CD4-positive, alpha-beta T cell (primary cell): Measurements from ENCODE around the gene WWOX. TPM values are rescaled to one million over a fixed set of nuclear protein-coding genes. Genes with fewer than 3 reads are reported as not detected.

Experiments
- ATAC-seq: fragments of 200-7000 bp; cut with Tn5 transposase; one replicate; pipeline ENCODE4 v1.10.0; 2022; ENCODE audit warnings: mild to moderate bottlenecking; ENCODE audit not compliant: poor library complexity
- CTCF ChIA-PET: fragments of 350-600 bp; sonication (Branson Sonifier 250); formaldehyde crosslinking; loops from one replicate; lab custom pipeline; 2021; ENCODE audit warnings: antibody characterized with exemption, inconsistent platforms; lab: Charles Lee
- POLR2A ChIA-PET: fragments of 350-600 bp; sonication (Branson Sonifier 250); formaldehyde crosslinking; loops from one replicate; lab custom pipeline; 2021; ENCODE audit warnings: antibody characterized with exemption, inconsistent platforms; lab: Charles Lee
- DNase-seq, 14 experiments: peaks; one replicate each; pipeline ENCODE4 v3.0.0-alpha.2; 2013 to 2020; ENCODE audit warnings: mixed read lengths in 2 of 14
- H3K27ac ChIP-seq, 2 donors: one replicate each; pipeline versions ENCODE4 v1.5.1 to v1.7.0; 2013; ENCODE audit warnings: low read length in 2 of 2, low read depth in 1 of 2, mild to moderate bottlenecking in 1 of 2
- H3K27me3 ChIP-seq, 2 experiments: 1 replicate in 1 of 2; 2 replicates in 1 of 2; pipeline versions ENCODE4 v1.6.1 to v1.7.0; 2013; ENCODE audit warnings: low read length in 2 of 2, control low read depth in 1 of 2, mild to moderate bottlenecking in 1 of 2, moderate library complexity in 1 of 2; ENCODE audit not compliant: insufficient read depth in 2 of 2, control insufficient read depth in 1 of 2
- H3K36me3 ChIP-seq: one replicate; pipeline ENCODE4 v1.6.1; 2013; ENCODE audit warnings: low read length, control low read depth; ENCODE audit not compliant: insufficient read depth
- H3K4me1 ChIP-seq: one replicate; pipeline ENCODE4 v1.6.1; 2013; ENCODE audit warnings: low read length, control low read depth; ENCODE audit not compliant: insufficient read depth
- H3K4me3 ChIP-seq: one replicate; pipeline ENCODE4 v1.5.1; 2013; ENCODE audit warnings: mild to moderate bottlenecking, low read length, moderate library complexity
- H3K9me3 ChIP-seq, 2 experiments: 1 replicate in 1 of 2; 2 replicates in 1 of 2; pipeline versions ENCODE4 v1.6.1 to v1.7.0; 2013; ENCODE audit warnings: low read length in 2 of 2, mild to moderate bottlenecking in 2 of 2, control low read depth in 1 of 2, moderate library complexity in 1 of 2; ENCODE audit not compliant: control insufficient read depth in 1 of 2, insufficient read depth in 1 of 2
- H3K27ac Mint-ChIP-seq: one replicate; pipeline ENCODE4 v1.8.0; 2020; ENCODE audit warnings: mixed read lengths
- H3K27me3 Mint-ChIP-seq: one replicate; pipeline ENCODE4 v1.8.0; 2021; ENCODE audit warnings: mixed read lengths
- H3K36me3 Mint-ChIP-seq: one replicate; pipeline ENCODE4 v1.8.0; 2021; ENCODE audit warnings: low read depth, mixed read lengths
- H3K4me1 Mint-ChIP-seq: one replicate; pipeline ENCODE4 v1.8.0; 2021; ENCODE audit warnings: low read depth, mixed read lengths
- H3K4me3 Mint-ChIP-seq: one replicate; pipeline ENCODE4 v1.8.0; 2020; ENCODE audit warnings: mild to moderate bottlenecking, mixed read lengths
- H3K9me3 Mint-ChIP-seq: one replicate; pipeline ENCODE4 v1.8.0; 2020; ENCODE audit warnings: mixed read lengths
- intact Hi-C, 2 experiments: fragments of 100-400 bp; cut with DNase I in 1 of 2; cut with micrococcal nuclease in 1 of 2; formaldehyde crosslinking; loops; one replicate each; pipeline versions ENCODE4 v1.15.1 to v1.9.0; 2023 to 2025; cut with DNase I, micrococcal nuclease
- total RNA-seq, 174 experiments: library from RNA in 2 of 174; stranded (reverse) in 2 of 174; gene quantifications; one replicate each; pipeline ENCODE4 v1.2.3 and lab custom pipeline; 2021 to 2026
- TF ChIP-seq, protein P1 (sequence below): fragments of 200-600 bp; IDR thresholded peaks from one replicate; pipeline ENCODE4 v1.8.0; 2022; ENCODE audit warnings: antibody characterized with exemption, mild to moderate bottlenecking

The WWOX gene
- total RNA-seq, 2 experiments from 2014 or later = 19.3 to 21.7 TPM

DNA sequence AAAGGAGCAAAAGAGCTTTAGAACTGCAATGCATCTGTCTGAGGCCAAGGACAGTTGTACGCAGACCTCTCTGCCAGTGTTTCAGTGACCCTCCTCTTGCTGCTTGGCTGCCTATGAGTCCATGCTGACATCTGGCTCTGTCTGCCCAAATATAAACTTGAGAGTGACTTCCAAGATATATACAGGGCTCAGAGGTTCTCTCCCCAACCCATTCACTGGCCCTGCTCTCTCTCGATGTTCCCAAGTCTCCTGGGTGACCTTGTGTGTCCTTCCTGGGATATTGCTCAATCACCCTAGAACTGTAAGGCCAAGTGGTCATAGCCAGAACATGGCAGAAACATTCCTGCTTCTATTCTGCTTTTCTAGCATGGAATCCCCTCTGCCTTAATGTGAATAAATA lies 716.3 kb downstream of the WWOX start:
- Histone ChIP-seq H3K27me3 (no peaks in the 10 kb centered on the region), H3K36me3 (no peaks in the 10 kb centered on the region), H3K4me3 (no peak overlapping the region), H3K9me3 (no peaks in the 10 kb centered on the region), H3K27ac (no peak overlapping the region), H3K4me1 (no peaks in the 10 kb centered on the region)
- no peak for ATAC-seq
- Mint-ChIP-seq H3K36me3 (no peaks in the 10 kb centered on the region), H3K9me3 (no peaks in the 10 kb centered on the region), H3K27ac (no peak overlapping the region), H3K4me3 (no peak overlapping the region), H3K27me3 (no peaks in the 10 kb centered on the region), H3K4me1 (no peaks in the 10 kb centered on the region)
- POLR2A ChIA-PET = no interaction called here
- TF ChIP-seq, protein P1, sequence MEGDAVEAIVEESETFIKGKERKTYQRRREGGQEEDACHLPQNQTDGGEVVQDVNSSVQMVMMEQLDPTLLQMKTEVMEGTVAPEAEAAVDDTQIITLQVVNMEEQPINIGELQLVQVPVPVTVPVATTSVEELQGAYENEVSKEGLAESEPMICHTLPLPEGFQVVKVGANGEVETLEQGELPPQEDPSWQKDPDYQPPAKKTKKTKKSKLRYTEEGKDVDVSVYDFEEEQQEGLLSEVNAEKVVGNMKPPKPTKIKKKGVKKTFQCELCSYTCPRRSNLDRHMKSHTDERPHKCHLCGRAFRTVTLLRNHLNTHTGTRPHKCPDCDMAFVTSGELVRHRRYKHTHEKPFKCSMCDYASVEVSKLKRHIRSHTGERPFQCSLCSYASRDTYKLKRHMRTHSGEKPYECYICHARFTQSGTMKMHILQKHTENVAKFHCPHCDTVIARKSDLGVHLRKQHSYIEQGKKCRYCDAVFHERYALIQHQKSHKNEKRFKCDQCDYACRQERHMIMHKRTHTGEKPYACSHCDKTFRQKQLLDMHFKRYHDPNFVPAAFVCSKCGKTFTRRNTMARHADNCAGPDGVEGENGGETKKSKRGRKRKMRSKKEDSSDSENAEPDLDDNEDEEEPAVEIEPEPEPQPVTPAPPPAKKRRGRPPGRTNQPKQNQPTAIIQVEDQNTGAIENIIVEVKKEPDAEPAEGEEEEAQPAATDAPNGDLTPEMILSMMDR = no peak
- CTCF ChIA-PET = interaction anchor here (0.7 kb wide), 2 partner anchors 391 to 408 kb away, joined by 3 to 5 read pairs; no protein-coding TSS in a partner anchor
- DNase-seq = no peak
- intact Hi-C loops = no loop called here

- ATAC-seq (no peak), DNase-seq (no peak)
- no peak overlapping the region for H3K27ac Mint-ChIP-seq
- no peaks in the 10 kb centered on the region for H3K36me3 ChIP-seq
- CTCF ChIA-PET = interaction anchor here (0.7 kb wide), 2 partner anchors 392 to 409 kb away, joined by 3 to 5 read pairs; no protein-coding TSS in a partner anchor
- intact Hi-C loops = no loop called here
- H3K36me3 Mint-ChIP-seq = no peaks in the 10 kb centered on the region
- H3K4me3 Mint-ChIP-seq = no peak overlapping the region
- no peaks in the 10 kb centered on the region for H3K27me3 ChIP-seq
- POLR2A ChIA-PET = no interaction called here
- TF ChIP-seq, protein P1 = no peak
- no peaks in the 10 kb centered on the region for H3K9me3 ChIP-seq
- no peak overlapping the region for H3K27ac ChIP-seq
- H3K4me1 ChIP-seq = no peaks in the 10 kb centered on the region
- H3K27me3 Mint-ChIP-seq = no peaks in the 10 kb centered on the region
- no peak overlapping the region for H3K4me3 ChIP-seq
- no peaks in the 10 kb centered on the region for H3K9me3 Mint-ChIP-seq
- no peaks in the 10 kb centered on the region for H3K4me1 Mint-ChIP-seq
These were observed 717.2 kb downstream of the WWOX start for GRCh38 chr16:78816499-78817195.

- TF ChIP-seq, protein P1 = no peak
- Histone ChIP-seq H3K36me3 (no peaks in the 10 kb centered on the region), H3K27ac (no peak overlapping the region), H3K4me1 (no peaks in the 10 kb centered on the region), H3K9me3 (no peaks in the 10 kb centered on the region), H3K27me3 (no peaks in the 10 kb centered on the region), H3K4me3 (no peak overlapping the region)
- CTCF ChIA-PET = no interaction called here
- DNase-seq (no peak), ATAC-seq (no peak)
- POLR2A ChIA-PET = no interaction called here
- intact Hi-C loops = no loop called here
- Mint-ChIP-seq H3K36me3 (no peaks in the 10 kb centered on the region), H3K4me1 (no peaks in the 10 kb centered on the region), H3K4me3 (no peak overlapping the region), H3K27ac (no peak overlapping the region), H3K9me3 (no peaks in the 10 kb centered on the region), H3K27me3 (no peaks in the 10 kb centered on the region)
These were observed 717.8 kb downstream of the WWOX start for GRCh38 chr16:78817200-78817739.
